PC-9 (cell line): Measurements from ENCODE around the gene TUBB. TPM values are rescaled to one million over a fixed set of nuclear protein-coding genes. Genes with fewer than 3 reads are reported as not detected.
A peak's percentile ranks its signal among the peaks of the same experiment; 100 is the strongest.

ENCODE experiments used
- BruUV-seq: library from RNA; stranded (reverse); fragments of 400-500 nt; replicated peaks from 2 replicates; lab custom pipeline; 2021; lab: Mats Ljungman, UMichigan
- CTCF ChIA-PET: fragments of 300-600 bp; sonication (Branson Sonifier 250); formaldehyde crosslinking; loops from one replicate; lab custom pipeline; 2022; ENCODE audit warnings: antibody characterized with exemption; lab: Charles Lee
- POLR2A ChIA-PET: fragments of 300-600 bp; sonication (Branson Sonifier 250); formaldehyde crosslinking; loops from one replicate; lab custom pipeline; 2022; ENCODE audit warnings: antibody characterized with exemption; ENCODE audit not compliant: unreplicated experiment; lab: Charles Lee
- DNase-seq, 2 experiments: peaks; one replicate each; pipeline versions ENCODE4 v3.0.0 to v3.0.0-alpha.2; 2015 to 2022; ENCODE audit warnings: mixed read lengths in 1 of 2
- H2AFZ ChIP-seq: fragments of 200-600 bp; sonication (generic); 2 replicates; pipeline ENCODE4 v1.8.1; 2017; ENCODE audit warnings: antibody characterized with exemption
- H3F3A ChIP-seq: fragments of 200-600 bp; sonication (generic); 2 replicates; pipeline ENCODE4 v1.8.1; 2017; ENCODE audit warnings: antibody characterized with exemption, mild to moderate bottlenecking, low read depth; ENCODE audit not compliant: insufficient read depth
- H3K27ac ChIP-seq: fragments of 200-600 bp; sonication (generic); 2 replicates; pipeline ENCODE4 v1.6.1; 2016; ENCODE audit warnings: mixed run types
- H3K27me3 ChIP-seq: fragments of 200-600 bp; sonication (generic); 2 replicates; pipeline ENCODE4 v1.6.1; 2016; ENCODE audit warnings: low read depth, mixed run types; ENCODE audit not compliant: insufficient read depth
- H3K36me3 ChIP-seq: fragments of 200-600 bp; sonication (generic); 2 replicates; pipeline ENCODE4 v1.6.1; 2016; ENCODE audit warnings: low read depth, mixed run types
- H3K4me1 ChIP-seq: fragments of 200-600 bp; sonication (generic); replicated peaks from 2 replicates; pipeline ENCODE4 v1.6.1; 2016; ENCODE audit warnings: mixed run types; ENCODE audit not compliant: insufficient read depth
- H3K4me2 ChIP-seq: fragments of 200-600 bp; sonication (generic); 2 replicates; pipeline ENCODE4 v1.6.1; 2017; ENCODE audit warnings: mixed run types
- H3K4me3 ChIP-seq: fragments of 200-600 bp; sonication (generic); 2 replicates; pipeline ENCODE4 v1.6.1; 2016; ENCODE audit warnings: mixed run types
- H3K79me2 ChIP-seq: fragments of 200-600 bp; sonication (generic); 2 replicates; pipeline ENCODE4 v1.6.1; 2017; ENCODE audit warnings: low read depth, mixed run types
- H3K9me2 ChIP-seq: fragments of 200-600 bp; sonication (generic); 2 replicates; pipeline ENCODE4 v1.8.1; 2017; ENCODE audit warnings: mild to moderate bottlenecking; ENCODE audit not compliant: insufficient read depth
- H3K9me3 ChIP-seq: fragments of 200-600 bp; sonication (generic); 2 replicates; pipeline ENCODE4 v1.8.1; 2016; ENCODE audit warnings: low read depth; ENCODE audit not compliant: insufficient read depth
- H4K20me1 ChIP-seq: fragments of 200-600 bp; sonication (generic); 2 replicates; pipeline ENCODE4 v1.8.1; 2017; ENCODE audit not compliant: insufficient read depth
- CTCF ChIP-seq: fragments of 200-600 bp; sonication (generic); conservative IDR thresholded peaks from 2 replicates; pipeline ENCODE4 v1.6.1; 2017; ENCODE audit warnings: mixed run types, antibody characterized with exemption, mild to moderate bottlenecking, moderate library complexity
- EZH2 ChIP-seq: fragments of 200-600 bp; sonication (generic); IDR thresholded peaks from 2 replicates; pipeline ENCODE4 v1.8.0; 2017; ENCODE audit warnings: antibody characterized with exemption, low read depth
- intact Hi-C: fragments of 100-400 bp; cut with micrococcal nuclease; formaldehyde crosslinking; loops from one replicate; pipeline ENCODE4 v1.10.0; 2022; ENCODE audit not compliant: unreplicated experiment
- total RNA-seq: library from RNA; stranded (reverse); gene quantifications from 2 replicates; pipeline ENCODE4 v1.2.3, GENCODE V29; 2021

TUBB gene
- total RNA-seq, 1 experiment from 2014 or later, result 901 TPM

- Histone ChIP-seq H3K4me2 (0 out of 2 replicates have a peak overlapping the region, but pooled peaks have one; percentile 6), H2AFZ (no peak overlapping the region), H4K20me1 (no peaks in the 10 kb centered on the region), H3K9me3 (no peaks in the 10 kb centered on the region), H3K4me1 (peaks cover 39% of the 10 kb centered on the region), H3F3A (peaks cover 44% of the 10 kb centered on the region), H3K27ac (peak overlapping the region; percentile 4; the same call in 1 of the 2 replicates), H3K4me3 (no peak overlapping the region), H3K79me2 (no peaks in the 10 kb centered on the region), H3K9me2 (no peaks in the 10 kb centered on the region), H3K36me3 (no peaks in the 10 kb centered on the region), H3K27me3 (no peaks in the 10 kb centered on the region)
- peak in 1 of 2 experiments; percentile 54 for DNase-seq
- CTCF ChIA-PET, result no interaction called here
- BruUV-seq, result no TSS peak
- TF ChIP-seq EZH2, result no peak
- no peak for TF ChIP-seq CTCF
- POLR2A ChIA-PET, result interaction anchor here (0.5 to 1.0 kb wide), 2 partner anchors 24 to 63 kb away, joined by 3 to 7 read pairs; no protein-coding TSS in a partner anchor
- intact Hi-C loops, result no loop called here
Measured at GRCh38 chr6:30757261-30757904, 37.2 kb downstream of the TUBB start.

- H3K79me2 ChIP-seq, result no peaks in the 10 kb centered on the region
- H3K4me3 ChIP-seq, result no peak overlapping the region
- no peaks in the 10 kb centered on the region for H3K36me3 ChIP-seq
- H3K9me2 ChIP-seq, result no peaks in the 10 kb centered on the region
- no peaks in the 10 kb centered on the region for H3K9me3 ChIP-seq
- intact Hi-C loops, result no loop called here
- no TSS peak for BruUV-seq
- DNase-seq, result peak; percentile 71 to 77
- H2AFZ ChIP-seq, result no peak overlapping the region
- no peaks in the 10 kb centered on the region for H4K20me1 ChIP-seq
- POLR2A ChIA-PET, result interaction anchor here (0.6 to 1.0 kb wide), 2 partner anchors 11 to 60 kb away, joined by 4 to 5 read pairs; no protein-coding TSS in a partner anchor
- CTCF ChIA-PET, result interaction anchor here (0.5 to 1.1 kb wide), 3 partner anchors 29 to 232 kb away, joined by 3 to 7 read pairs (median 4); no protein-coding TSS in a partner anchor
- peaks cover 45% of the 10 kb centered on the region for H3K4me1 ChIP-seq
- H3K27me3 ChIP-seq, result no peaks in the 10 kb centered on the region
- peak overlapping the region; percentile 31; the same call in 1 of the 2 replicates for H3K27ac ChIP-seq
- H3F3A ChIP-seq, result peaks cover 48% of the 10 kb centered on the region
- TF ChIP-seq CTCF (no peak), EZH2 (no peak)
- no peak overlapping the region for H3K4me2 ChIP-seq
Measured at GRCh38 chr6:30759575-30760239, 39.6 kb downstream of the TUBB start.

GRCh38 chr6:30760549-30760948 lies 40.4 kb downstream of the TUBB start:
- H2AFZ ChIP-seq, result no peak overlapping the region
- no peaks in the 10 kb centered on the region for H3K9me3 ChIP-seq
- ChIA-PET CTCF (no interaction called here), POLR2A (interaction anchor here (0.7 kb wide), 1 partner anchor 60 kb away, joined by 5 read pairs; no protein-coding TSS in a partner anchor)
- no peaks in the 10 kb centered on the region for H4K20me1 ChIP-seq
- DNase-seq, result no peak
- H3K4me3 ChIP-seq, result no peak overlapping the region
- no peaks in the 10 kb centered on the region for H3K36me3 ChIP-seq
- intact Hi-C loops, result no loop called here
- TF ChIP-seq EZH2, result no peak
- no TSS peak for BruUV-seq
- H3F3A ChIP-seq, result peaks cover 53% of the 10 kb centered on the region
- no peaks in the 10 kb centered on the region for H3K27me3 ChIP-seq
- H3K79me2 ChIP-seq, result no peaks in the 10 kb centered on the region
- H3K27ac ChIP-seq, result no peak overlapping the region
- no peaks in the 10 kb centered on the region for H3K9me2 ChIP-seq
- peaks cover 47% of the 10 kb centered on the region for H3K4me1 ChIP-seq
- no peak overlapping the region for H3K4me2 ChIP-seq
